ENCODE measurements around the gene FHL2. TPM values are rescaled to one million over a fixed set of nuclear protein-coding genes. Genes with fewer than 3 reads are reported as not detected.

The FHL2 gene
- total and polyA plus RNA-seq, 9 of the 15 experiments (the other 6 are each of a cell fraction or from before 2014, with no cell fraction given), result 7.5 to 33.1 (median 23.9) TPM

- 0 out of 2 replicates have a peak, but pooled peaks have one; percentile 17 for TF ChIP-seq ARID1B (IDR thresholded peaks at IDR 0.05)
- no peak for TF ChIP-seq CREB5 (CRISPR knock-in tag; IDR thresholded peaks at IDR 0.05)
Observed at GRCh38 chr2:105321875-105322646, 76.8 kb downstream of the FHL2 start (continued).

- DNase-seq (ENCODE audit: extremely low read depth in 1 of 4, low spot score in 3 of 4) (no peak), ATAC-seq (no peak), FAIRE-seq (no peak)
- no peak overlapping the region for H3K9ac ChIP-seq (ENCODE audit: insufficient read depth in 1 of 2, low read depth in 2 of 2, low read length in 2 of 2)
- POLR2A ChIA-PET, result interaction anchor here (1.0 to 3.0 kb wide), 2 partner anchors 9 to 12 kb away, joined by 3 to 20 read pairs; partner anchors contain the start of gene TGFBRAP1
- WGBS (ENCODE audit: insufficient coverage, low coverage, missing lambda C conversion rate), result 64% methylated on average over 7 of the region's 7 CpGs
- intact Hi-C loops (cut with micrococcal nuclease) (no loop called here), in situ Hi-C loops (cut with MboI) (no loop called here)
- H3K4me3 ChIP-seq, result no peak overlapping the region
- H3K4me1 ChIP-seq (replicated peaks in 1 of 2; ENCODE audit: control insufficient read depth in 2 of 2, insufficient read depth in 2 of 2, low read length in 2 of 2), result peaks cover 0 to 15% of the 10 kb centered on the region in 2 experiments; a peak in 2 of 5 replicates
- H3K27me3 ChIP-seq (ENCODE audit: control insufficient read depth in 2 of 2, insufficient read depth in 2 of 2, low read length in 2 of 2), result no peaks in the 10 kb centered on the region
- CTCF ChIA-PET (ENCODE audit: low intra/inter-chr PET ratio), result no interaction called here
- peaks cover 3% of the 10 kb centered on the region for H3K9me1 ChIP-seq (ENCODE audit: control insufficient read depth, insufficient read depth, low read length)
- H3K36me3 ChIP-seq (ENCODE audit: control insufficient read depth, insufficient read depth, low read length), result peaks cover 20% of the 10 kb centered on the region; the same call in 2 of the 3 replicates
- H3K4me2 ChIP-seq (ENCODE audit: insufficient read depth, low read length), result no peak overlapping the region
- H2AFZ ChIP-seq (ENCODE audit: low read depth, low read length), result no peak overlapping the region
- no TSS peak for BruUV-seq (replicated peaks)
- no peak overlapping the region for H3K27ac ChIP-seq (ENCODE audit: extremely low read depth, low read depth, low read length)
- TF ChIP-seq CHD2 (IDR thresholded peaks at IDR 0.05; ENCODE audit: low read depth, low read length) (no peak), ELF2 (CRISPR knock-in tag; IDR thresholded peaks at IDR 0.05) (no peak), U2AF2 (optimal IDR thresholded peaks at IDR 0.05; ENCODE audit: low read depth, low read length) (no peak), SETDB1 (IDR thresholded peaks at IDR 0.05; ENCODE audit: low read length) (no peak), ZNF444 (CRISPR knock-in tag; IDR thresholded peaks at IDR 0.05) (no peak), TSC22D4 (tag; IDR thresholded peaks at IDR 0.05) (no peak), BCL6 (CRISPR knock-in tag; IDR thresholded peaks at IDR 0.05) (no peak), FOXA3 (CRISPR knock-in tag; conservative IDR thresholded peaks at IDR 0.05 in 1 of 2, IDR thresholded peaks at IDR 0.05 in 1 of 2) (no peak), USF1 (CRISPR knock-in tag; IDR thresholded peaks at IDR 0.05) (no peak), NCOA4 (IDR thresholded peaks at IDR 0.05; ENCODE audit: partially characterized antibody) (no peak), SRSF1 (IDR thresholded peaks at IDR 0.05; ENCODE audit: low read depth, low read length) (no peak), NRF1 (conservative IDR thresholded peaks at IDR 0.05 in 1 of 2, IDR thresholded peaks at IDR 0.05 in 1 of 2) (no peak)
- H3K79me2 ChIP-seq (ENCODE audit: control insufficient read depth, insufficient read depth, low read length), result peaks cover 83% of the 10 kb centered on the region
- 0 out of 2 replicates have a peak, but pooled peaks cover 7% of the 10 kb centered on the region for H4K20me1 ChIP-seq (replicated peaks; ENCODE audit: control insufficient read depth, insufficient read depth, low read length)
- H3K9me3 ChIP-seq (replicated peaks; ENCODE audit: control insufficient read depth, insufficient read depth, low read depth, low read length), result no peaks in the 10 kb centered on the region
Observed at GRCh38 chr2:105320651-105321215, 78.1 kb downstream of the FHL2 start.
